HG03135 (cell line): ENCODE measurements around the gene PTPN1.

Experiments
- ATAC-seq: cut with Tn5 transposase; IDR thresholded peaks from one replicate; pipeline ENCODE4 v1.9.1; 2021; ENCODE audit warnings: mild to moderate bottlenecking, moderate library complexity; ENCODE audit not compliant: unreplicated experiment

Gene PTPN1

DNA sequence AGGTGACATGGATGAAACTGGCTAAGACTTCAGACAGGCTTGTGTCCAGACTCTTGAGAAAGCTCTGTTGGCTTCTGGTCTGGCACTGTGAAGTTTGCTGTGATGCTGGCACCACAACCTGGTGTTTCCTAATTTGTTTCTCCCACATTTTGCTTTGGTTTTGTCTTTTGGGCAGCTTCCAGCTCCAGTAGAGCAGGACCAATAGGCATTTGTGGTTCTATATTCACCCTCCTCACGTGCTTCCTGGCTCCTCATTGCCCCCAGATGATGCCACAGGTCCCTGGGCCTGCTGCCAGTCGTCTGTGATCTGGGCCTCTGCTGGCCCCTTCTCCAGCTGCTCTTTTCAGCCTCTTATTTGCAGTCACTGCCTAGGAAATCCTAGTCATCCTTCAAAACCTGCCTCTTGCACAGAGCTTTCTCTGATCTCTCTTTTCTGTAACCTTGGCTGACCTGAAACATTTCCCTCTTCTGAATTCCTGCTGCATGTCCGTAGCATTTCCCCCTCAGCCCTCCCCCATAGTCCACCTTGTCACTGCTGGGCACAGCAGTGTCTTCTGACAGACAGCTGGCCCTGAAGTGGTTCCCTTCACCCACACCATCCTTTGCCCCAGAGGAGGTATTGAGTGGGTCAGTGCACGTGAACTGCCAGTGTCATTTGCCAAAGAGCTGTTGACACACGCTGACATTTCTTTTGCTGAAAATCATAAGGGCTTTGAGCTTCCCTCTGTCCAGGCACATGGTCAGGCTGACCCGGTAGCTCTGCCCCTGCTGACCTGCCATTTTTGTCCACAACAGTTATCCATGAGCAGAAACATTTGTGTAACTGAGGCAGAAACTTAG lies 63.0 kb downstream of the PTPN1 start:
- ATAC-seq = no peak

DNA sequence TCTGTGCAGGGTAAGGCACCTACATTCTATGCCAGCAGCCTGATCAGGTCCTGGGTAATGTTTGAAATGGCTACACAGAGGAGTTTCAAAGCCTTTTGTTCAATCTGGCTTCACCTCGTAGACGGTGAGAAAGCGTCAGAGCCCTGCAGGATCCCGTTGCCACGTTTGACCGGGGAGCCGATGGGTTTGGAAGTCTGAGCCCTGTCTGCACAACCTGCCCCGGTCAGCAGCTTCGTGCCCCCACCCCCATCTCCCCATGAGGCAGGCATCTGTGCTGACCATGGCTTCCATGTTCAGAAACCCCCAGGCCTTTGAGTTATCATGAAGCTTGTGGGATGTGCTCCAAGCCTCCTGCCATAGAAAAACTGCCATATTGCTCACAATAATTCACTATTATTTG lies 63.9 kb downstream of the PTPN1 start:
- ATAC-seq = no peak

DNA sequence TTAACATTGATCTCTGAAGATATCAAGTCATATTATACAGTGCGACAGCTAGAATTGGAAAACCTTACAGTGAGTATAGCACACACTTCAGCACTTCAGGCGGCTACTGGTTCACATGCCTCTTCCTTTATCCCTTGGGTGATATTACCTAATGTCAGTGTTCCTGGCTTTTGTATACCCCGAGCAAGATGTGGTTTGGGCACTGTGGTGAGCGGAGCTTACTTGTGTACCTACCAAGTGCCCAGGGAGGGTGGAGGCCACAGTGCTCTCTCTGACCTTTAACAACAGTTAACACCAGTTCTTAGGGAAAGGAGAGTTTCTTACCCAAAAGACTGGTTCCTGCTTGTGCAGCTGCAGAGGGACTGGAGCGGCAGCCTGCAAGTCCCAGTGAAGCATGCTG lies 64.4 kb downstream of the PTPN1 start:
- no peak for ATAC-seq

DNA sequence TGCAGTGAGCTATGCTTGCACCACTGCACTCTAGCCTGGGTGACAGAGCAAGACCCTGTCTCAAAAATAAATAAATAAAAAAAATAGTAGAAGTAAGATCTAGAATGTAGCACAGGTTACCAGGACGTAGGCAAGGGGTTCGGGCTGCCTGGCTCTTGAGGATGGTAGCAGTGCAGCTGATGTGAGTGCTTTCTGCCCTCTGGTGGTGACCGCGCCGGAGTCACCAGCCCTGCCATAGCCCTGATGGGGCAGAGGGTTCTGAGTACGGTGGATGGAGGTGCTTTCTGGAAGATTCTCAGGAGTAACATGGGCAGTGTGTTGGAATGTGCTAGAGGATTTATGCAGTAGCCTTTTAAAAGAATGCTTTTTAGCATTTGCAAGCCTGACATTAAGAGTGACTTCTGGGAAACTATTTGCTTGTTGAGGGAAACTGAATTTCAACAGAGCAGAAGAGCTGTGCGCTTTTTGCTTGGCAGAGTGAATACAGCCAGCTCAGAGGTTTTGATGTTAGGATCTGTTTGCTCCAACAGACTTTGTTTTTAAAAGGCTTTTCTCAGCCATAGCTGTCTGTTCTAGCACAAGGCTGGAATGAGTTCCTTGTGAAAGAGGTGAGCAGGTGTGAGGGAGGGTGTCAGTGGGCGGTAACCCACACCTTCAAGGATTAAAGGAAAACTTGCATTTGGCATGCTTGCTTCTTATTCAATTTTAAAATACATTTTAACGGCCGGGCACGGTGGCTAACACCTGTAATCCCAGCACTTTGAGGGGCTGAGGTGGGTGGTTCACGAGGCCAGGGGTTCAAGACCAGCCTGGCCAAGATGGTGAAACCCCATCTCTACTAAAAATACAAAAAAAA lies 65.9 kb downstream of the PTPN1 start:
- ATAC-seq = no peak

DNA sequence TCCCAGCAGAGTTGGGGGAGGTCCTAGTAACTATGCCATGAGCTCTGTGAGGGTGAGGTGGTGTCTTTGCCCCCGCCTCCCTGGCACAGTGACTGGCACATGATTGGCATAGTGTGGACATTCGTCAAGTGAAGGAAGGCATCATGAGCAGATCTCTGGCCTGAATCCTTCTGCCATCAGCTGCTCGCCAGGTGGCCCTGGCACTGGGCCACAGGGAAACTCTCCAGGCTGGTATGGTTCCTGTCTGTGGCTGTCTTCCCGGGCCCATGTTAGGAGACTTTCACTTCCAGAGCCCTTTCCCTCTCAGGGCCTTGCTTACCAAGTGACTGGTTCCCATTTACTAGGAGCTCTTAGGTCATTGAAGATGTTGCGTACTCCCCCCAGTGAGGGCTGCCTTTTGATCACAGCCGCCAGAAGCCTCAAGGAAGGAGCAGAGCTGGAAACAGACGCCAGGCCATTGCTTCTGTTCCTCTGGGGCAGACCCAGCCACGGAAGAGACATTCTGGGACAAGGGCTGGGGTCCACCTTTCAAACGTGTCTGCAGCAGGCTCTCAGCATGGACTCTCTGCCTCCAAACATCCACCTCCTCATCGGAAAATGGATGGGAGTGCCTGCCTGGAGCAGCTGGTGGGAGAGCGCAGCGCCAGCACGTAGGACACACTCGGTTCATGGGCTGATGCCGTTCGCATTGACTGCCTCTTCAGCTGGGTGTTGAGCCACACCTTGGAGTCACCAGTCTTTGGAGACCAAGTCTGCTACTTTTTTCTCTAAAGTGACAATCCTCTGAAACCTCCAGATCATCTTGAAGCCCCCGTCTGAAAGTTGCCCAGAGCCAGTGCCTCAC lies 67.2 kb downstream of the PTPN1 start:
- ATAC-seq = no peak

DNA sequence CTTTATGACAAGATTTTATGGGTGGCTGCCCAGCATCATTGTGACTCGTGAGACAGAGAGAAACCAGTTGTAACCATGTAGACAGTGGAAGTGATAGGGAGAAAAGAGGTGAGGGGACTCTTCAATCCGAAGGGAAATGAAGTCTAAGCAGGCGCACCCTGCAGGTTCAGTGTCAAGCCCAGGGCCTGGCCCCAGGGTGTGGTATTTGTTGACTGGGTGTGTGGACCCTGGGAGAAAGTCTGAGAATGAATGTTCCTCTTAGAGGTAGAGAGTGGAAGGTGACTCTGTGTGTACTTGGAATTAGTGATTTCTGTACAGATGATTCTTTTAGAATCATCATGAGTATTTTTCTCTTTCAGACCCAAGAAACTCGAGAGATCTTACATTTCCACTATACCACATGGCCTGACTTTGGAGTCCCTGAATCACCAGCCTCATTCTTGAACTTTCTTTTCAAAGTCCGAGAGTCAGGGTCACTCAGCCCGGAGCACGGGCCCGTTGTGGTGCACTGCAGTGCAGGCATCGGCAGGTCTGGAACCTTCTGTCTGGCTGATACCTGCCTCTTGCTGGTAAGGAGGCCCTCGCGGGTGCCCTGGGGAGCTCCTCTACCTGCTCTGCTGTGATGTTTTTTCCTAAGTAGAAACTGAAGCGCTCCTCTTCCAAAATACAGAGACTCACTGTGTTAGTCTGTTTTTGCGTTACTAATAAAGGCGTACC lies 68.0 kb downstream of the PTPN1 start:
- no peak for ATAC-seq

DNA sequence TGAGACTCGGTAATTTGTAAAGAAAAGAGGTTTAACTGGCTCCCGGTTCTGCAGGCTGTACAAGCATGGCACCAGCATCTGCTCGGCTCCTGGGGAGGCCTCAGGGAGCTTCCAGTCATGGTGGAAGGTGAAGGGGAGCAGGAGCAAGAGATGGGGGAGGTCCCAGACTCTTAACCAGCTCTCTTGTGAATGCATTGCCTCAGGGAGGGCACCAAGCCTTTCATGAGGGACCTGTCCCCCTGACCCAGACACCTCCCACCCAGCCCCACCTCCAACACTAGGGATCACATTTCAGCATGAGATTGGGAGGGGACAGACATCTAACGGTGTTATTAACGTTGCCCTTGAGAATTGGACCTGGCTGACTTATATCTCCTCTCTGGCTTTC lies 68.6 kb downstream of the PTPN1 start:
- ATAC-seq = no peak

DNA sequence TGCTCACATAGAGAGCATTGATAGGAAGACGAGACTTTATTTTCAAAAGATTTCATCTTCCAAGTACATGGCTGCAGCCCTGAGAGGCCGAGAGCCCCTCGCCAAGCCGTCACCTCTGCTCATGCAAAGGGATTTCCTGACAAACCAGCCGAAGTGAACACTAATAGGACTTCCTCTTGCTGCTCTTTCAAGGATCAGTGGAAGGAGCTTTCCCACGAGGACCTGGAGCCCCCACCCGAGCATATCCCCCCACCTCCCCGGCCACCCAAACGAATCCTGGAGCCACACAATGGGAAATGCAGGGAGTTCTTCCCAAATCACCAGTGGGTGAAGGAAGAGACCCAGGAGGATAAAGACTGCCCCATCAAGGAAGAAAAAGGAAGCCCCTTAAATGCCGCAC lies 69.3 kb downstream of the PTPN1 start:
- no peak for ATAC-seq

DNA sequence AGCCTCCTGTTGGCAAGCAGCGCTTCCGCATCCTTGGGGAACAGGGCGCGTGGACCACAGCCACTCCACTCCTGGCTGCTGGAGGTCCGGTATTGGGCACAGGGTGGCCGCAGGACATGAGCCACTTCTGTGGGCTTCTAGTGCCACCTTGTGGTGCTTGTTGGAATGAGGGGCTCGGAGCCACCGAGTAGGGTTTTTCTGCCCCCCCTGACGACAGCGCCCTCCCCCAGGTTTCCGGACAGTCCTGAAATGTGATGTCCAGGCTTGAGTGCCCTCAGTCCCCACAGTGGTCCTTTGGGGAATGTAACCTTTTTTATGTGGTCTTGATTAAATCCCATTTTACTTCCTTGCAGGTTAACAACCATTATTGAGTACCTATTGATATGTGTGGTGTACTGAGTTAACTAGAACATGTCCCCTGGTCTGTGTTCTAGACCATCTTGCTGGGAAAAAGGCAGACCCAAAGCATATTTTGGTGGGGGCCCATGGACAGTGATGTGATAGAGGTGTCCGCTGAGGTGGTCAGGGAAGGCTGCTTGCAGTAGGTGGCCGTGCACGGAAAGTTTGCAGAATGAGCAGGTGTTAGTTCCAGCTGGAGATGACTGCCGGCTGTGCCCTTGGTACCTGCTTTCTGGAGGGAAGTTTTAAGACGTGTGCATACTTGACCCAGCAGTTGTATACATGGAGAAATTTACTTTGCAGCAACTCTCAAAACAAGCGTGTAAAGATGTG lies 70.0 kb downstream of the PTPN1 start:
- ATAC-seq = no peak

DNA sequence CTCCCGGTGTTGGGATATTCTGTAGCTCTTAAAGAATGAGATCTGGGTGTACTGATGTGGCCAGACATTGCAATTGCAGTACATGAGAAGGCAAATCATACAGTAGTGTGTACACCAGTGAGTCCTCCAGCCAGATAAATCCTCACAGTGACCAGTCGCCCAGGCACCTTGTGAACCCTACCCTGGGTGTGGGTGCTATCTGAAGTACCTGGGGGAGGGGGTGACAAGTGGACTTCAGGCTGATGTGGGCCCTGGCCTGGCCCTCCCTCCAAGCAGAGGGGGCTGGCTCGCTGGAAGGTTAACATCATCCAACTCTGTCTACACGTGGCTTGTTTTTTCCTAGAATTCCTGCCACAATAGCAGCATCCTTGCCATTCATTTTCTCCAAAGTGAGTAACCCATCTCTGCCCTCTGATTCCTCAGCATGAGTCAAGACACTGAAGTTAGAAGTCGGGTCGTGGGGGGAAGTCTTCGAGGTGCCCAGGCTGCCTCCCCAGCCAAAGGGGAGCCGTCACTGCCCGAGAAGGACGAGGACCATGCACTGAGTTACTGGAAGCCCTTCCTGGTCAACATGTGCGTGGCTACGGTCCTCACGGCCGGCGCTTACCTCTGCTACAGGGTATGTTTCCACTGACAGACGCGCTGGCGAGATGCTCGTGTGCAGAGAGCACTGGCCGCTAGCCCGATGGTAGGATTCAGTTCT lies 70.8 kb downstream of the PTPN1 start:
- ATAC-seq = no peak

DNA sequence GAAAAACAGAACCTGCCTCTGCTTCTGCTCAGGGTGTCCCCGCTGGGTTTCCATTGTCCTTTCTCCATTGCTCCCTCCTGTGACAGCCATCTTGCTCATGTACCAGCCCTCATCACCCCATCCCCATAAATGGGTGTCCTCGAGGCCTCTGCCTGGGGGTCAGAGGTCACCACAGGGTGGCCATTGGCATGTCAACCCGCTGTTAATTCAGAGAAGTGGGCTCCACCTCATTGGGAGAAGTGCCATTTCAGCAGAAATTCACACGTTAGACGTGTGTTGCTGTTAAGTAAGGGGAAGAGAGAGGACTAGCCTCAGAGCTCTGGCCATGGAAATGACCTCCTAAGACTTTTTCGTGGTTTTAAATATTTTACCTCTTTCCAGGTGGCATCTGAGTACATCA lies 71.9 kb downstream of the PTPN1 start:
- ATAC-seq = no peak

DNA sequence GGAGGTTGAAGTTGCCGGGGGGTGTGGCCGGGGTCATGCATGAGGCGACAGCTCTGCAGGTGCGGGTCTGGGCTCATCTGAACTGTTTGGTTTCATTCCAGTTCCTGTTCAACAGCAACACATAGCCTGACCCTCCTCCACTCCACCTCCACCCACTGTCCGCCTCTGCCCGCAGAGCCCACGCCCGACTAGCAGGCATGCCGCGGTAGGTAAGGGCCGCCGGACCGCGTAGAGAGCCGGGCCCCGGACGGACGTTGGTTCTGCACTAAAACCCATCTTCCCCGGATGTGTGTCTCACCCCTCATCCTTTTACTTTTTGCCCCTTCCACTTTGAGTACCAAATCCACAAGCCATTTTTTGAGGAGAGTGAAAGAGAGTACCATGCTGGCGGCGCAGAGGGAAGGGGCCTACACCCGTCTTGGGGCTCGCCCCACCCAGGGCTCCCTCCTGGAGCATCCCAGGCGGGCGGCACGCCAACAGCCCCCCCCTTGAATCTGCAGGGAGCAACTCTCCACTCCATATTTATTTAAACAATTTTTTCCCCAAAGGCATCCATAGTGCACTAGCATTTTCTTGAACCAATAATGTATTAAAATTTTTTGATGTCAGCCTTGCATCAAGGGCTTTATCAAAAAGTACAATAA lies 72.5 kb downstream of the PTPN1 start:
- no peak for ATAC-seq

DNA sequence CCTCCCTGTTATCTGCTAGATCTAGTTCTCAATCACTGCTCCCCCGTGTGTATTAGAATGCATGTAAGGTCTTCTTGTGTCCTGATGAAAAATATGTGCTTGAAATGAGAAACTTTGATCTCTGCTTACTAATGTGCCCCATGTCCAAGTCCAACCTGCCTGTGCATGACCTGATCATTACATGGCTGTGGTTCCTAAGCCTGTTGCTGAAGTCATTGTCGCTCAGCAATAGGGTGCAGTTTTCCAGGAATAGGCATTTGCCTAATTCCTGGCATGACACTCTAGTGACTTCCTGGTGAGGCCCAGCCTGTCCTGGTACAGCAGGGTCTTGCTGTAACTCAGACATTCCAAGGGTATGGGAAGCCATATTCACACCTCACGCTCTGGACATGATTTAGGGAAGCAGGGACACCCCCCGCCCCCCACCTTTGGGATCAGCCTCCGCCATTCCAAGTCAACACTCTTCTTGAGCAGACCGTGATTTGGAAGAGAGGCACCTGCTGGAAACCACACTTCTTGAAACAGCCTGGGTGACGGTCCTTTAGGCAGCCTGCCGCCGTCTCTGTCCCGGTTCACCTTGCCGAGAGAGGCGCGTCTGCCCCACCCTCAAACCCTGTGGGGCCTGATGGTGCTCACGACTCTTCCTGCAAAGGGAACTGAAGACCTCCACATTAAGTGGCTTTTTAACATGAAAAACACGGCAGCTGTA lies 73.4 kb downstream of the PTPN1 start:
- no peak for ATAC-seq

DNA sequence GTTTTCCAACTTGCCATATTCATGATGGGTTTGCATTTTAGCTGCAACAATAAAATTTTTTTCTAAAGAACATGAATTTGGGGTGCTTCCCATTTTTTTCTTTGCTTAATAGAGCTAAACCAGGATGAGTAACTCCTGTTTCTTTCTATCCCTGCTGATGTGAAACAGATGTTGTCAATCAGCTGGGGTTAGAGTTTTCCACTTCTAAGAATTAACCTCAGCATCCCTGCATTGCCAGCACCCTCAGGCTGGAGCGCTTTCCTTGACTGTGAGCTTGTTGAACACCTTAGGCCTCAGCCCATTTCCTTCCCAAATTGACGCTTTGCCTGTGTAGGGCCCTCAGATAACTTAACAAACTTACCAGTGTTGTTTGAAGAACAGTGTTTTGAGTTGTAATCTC lies 74.5 kb downstream of the PTPN1 start:
- no peak for ATAC-seq

DNA sequence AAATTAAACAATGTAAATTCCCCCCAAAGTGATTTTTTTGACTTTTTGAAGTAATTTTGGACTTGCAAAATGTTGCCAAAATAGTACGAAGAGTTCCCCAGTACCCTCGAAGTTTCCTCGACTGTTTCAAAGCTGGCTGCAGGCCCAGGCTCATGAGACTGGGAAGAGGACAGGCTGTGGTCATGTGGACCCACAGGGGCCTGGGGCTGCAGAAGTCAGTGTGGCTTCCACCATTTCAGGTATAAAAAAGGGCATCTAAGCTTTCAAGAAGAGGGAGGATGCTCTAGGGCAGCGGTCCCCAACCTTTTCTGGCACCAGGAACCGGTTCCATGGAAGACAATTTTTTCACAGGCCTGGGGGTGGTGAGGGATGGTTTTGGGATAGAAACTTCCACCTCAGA lies 75.0 kb downstream of the PTPN1 start:
- ATAC-seq = no peak

DNA sequence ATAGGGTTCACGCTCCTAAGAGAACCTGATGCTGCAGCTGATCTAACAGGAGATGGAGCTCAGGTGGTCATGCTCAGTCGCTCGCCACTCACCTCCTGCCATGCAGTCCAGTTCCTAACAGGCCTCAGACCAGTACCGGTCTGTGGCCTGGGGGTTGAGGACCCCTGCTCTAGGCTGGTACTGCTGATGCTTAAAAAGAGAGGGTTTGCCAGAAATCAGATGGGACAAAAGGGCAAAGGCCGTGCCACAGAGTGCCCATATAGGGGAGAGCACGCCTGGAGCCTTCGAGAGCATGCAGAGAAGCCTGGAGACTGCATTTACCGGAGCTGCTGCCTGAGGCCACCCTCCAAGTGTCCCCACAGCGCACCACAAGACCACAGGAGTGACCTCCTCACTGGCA lies 75.5 kb downstream of the PTPN1 start:
- ATAC-seq = no peak

DNA sequence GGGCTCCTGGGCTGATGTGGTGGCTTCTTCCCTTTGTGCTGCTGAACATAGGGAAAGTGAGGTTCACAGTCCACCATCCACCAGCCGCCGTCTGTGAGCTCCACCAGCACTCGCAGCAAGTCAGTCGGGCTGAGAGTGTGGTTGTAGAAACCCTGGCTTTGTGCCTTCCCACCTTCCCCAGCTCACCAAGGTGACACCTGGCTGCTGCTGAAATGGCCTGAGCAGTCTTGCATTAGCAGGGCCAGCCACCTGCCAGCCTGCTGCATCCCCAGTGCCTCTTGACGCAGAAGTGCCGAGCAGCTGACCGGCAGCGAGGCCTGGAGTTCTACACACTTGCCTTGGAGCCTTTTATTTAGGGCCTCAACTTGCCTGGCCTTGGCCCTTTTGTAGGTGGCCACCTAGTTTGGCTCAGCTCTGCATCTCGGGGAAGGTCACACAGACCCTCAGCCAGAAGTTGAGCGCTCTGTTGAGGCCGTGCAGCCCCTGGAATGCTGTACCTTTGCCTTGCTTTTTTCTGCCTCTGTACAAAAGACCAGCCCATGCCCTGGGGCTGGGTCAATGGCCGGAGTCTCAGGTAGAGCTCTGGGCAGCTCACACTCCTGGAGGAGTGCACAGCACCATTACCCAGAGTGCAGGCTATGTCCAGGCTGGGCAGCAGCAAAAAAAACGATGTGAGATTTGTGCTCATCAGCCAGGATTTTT lies 76.5 kb downstream of the PTPN1 start:
- no peak for ATAC-seq
